Activated CD8-positive, alpha-beta memory T cell treated with anti-CD3 and anti-CD28 coated beads for 24 hours (primary cell): ENCODE measurements around the gene PLVAP.
A peak's percentile ranks its signal among the peaks of the same experiment; 100 is the strongest.
"Not testable (repeated sequence)": the region's sequence is repeated elsewhere in the genome, so short reads cannot be mapped to it uniquely, and the experiment has no call there.

ENCODE experiments used
- DNase-seq: peaks from one replicate; pipeline ENCODE4 v3.0.0-alpha.2; 2020

Gene PLVAP

GRCh38 chr19:17401628-17402027, 24.5 kb upstream of the PLVAP start:
- DNase-seq = no peak

- no peak for DNase-seq
Observed at GRCh38 chr19:17398902-17399527, 21.9 kb upstream of the PLVAP start.

- DNase-seq = peak; percentile 83
Observed at GRCh38 chr19:17394891-17395415, 17.8 kb upstream of the PLVAP start.

- no peak for DNase-seq
Observed at GRCh38 chr19:17393914-17394313, 16.8 kb upstream of the PLVAP start, which contains the start of gene CCDC194. TSS of gene CCDC194 (minus strand) at chr19:17394196. CDS start at chr19:17394158, 38 bp downstream.

GRCh38 chr19:17393002-17393401, 15.9 kb upstream of the PLVAP start:
- DNase-seq = no peak

GRCh38 chr19:17391371-17392151, 14.4 kb upstream of the PLVAP start:
- DNase-seq = peak; percentile 66

GRCh38 chr19:17390665-17391370, 13.7 kb upstream of the PLVAP start:
- peak; percentile 95 for DNase-seq

- no peak for DNase-seq
Observed at GRCh38 chr19:17389957-17390664, 13.0 kb upstream of the PLVAP start.

GRCh38 chr19:17389288-17389687, 12.1 kb upstream of the PLVAP start:
- DNase-seq = no peak

GRCh38 chr19:17385878-17386611, 8.9 kb upstream of the PLVAP start:
- DNase-seq = peak; percentile 84

- no peak for DNase-seq
Observed at GRCh38 chr19:17380426-17381138, 3.4 kb upstream of the PLVAP start.

- no peak for DNase-seq
Observed at GRCh38 chr19:17379221-17379631, 2.1 kb upstream of the PLVAP start.

- DNase-seq = no peak
Observed at GRCh38 chr19:17378271-17378670, 1.1 kb upstream of the PLVAP start.

- DNase-seq = no peak
Observed at GRCh38 chr19:17370026-17370587, 7.0 kb downstream of the PLVAP start.

GRCh38 chr19:17365361-17365760, 11.8 kb downstream of the PLVAP start:
- no peak for DNase-seq

GRCh38 chr19:17363852-17364605, 13.1 kb downstream of the PLVAP start:
- DNase-seq = not testable (repeated sequence)

GRCh38 chr19:17359905-17360800, 17.0 kb downstream of the PLVAP start:
- no peak for DNase-seq

- no peak for DNase-seq
Observed at GRCh38 chr19:17358395-17358794, 18.7 kb downstream of the PLVAP start.

- DNase-seq = no peak
Observed at GRCh38 chr19:17357724-17358123, 19.4 kb downstream of the PLVAP start.
